ENCODE data around the gene UBE2S. TPM values are rescaled to one million over a fixed set of nuclear protein-coding genes. Genes with fewer than 3 reads are reported as not detected.

Gene UBE2S
- total RNA-seq, 2 experiments from 2014 or later, result 50.9 to 62.9 TPM

DNA sequence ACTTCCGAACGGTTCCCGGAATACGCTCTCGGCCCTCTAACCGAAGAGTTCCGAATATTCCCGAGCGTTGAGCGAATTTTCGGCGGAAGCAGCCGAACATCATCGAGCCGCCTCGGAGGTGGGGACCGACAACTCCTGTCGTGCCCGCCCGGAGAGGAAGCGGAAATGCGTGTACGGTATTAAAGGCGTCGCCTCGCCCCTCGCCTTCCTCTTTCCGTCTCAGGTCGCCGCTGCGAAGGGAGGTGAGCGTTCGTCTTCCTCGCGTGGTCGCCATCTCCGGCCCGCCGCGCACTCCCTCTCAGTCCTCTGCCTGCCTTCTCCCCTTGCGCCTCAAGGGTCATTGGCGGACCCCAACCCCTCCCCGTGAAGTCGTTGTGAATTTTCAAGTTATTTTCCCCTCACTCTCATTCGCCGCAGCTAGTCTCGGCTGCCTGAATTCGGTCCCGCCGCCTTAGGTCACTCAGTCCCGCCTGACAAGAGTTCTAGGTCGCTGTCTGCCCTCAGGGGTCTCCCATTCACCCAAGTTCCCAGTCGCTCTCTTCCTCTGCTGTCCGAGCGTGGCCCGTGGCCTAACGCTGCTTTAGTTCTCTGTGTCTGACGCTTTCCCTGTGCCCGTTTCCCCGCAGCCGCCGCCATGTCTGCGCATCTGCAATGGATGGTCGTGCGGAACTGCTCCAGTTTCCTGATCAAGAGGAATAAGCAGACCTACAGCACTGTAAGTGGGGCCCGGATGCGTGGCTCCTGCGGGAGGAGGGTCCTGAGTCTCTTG lies 21.7 kb downstream of the UBE2S start, which contains the start of gene RPL28:
RPL28 (plus strand) TSS at position 209 of the 769 bp plus-strand sequence; CDS start at position 635, 426 bp downstream.
- peaks cover 82% of the 10 kb centered on the region for H3K4me1 Mint-ChIP-seq (ENCODE audit: low read depth)
- TF ChIP-seq, protein P1, sequence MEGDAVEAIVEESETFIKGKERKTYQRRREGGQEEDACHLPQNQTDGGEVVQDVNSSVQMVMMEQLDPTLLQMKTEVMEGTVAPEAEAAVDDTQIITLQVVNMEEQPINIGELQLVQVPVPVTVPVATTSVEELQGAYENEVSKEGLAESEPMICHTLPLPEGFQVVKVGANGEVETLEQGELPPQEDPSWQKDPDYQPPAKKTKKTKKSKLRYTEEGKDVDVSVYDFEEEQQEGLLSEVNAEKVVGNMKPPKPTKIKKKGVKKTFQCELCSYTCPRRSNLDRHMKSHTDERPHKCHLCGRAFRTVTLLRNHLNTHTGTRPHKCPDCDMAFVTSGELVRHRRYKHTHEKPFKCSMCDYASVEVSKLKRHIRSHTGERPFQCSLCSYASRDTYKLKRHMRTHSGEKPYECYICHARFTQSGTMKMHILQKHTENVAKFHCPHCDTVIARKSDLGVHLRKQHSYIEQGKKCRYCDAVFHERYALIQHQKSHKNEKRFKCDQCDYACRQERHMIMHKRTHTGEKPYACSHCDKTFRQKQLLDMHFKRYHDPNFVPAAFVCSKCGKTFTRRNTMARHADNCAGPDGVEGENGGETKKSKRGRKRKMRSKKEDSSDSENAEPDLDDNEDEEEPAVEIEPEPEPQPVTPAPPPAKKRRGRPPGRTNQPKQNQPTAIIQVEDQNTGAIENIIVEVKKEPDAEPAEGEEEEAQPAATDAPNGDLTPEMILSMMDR (IDR thresholded peaks at IDR 0.05), result no peak
- peaks cover 42% of the 10 kb centered on the region for H3K36me3 ChIP-seq (ENCODE audit: insufficient read depth, low read length)
- peak within 1 kb of the TSS; percentile 97 for H3K27ac Mint-ChIP-seq
- POLR2A ChIA-PET, result interaction anchor here (1.6 to 5.4 kb wide), 5 partner anchors 14 to 126 kb away, joined by 4 to 45 read pairs (median 10); partner anchors contain the start of genes KMT5C, PPP6R1 and UBE2S
- intact Hi-C loops (cut with DNase I, micrococcal nuclease), result loop anchor here (1.0 to 5.0 kb wide), 7 partner anchors 20 to 256 kb away; partner anchors contain the start of genes KMT5C (in 2 of the 2), COX6B2 (in 1 of the 2), ISOC2 (in 1 of the 2) and PPP6R1 (in 1 of the 2)
- no peaks in the 10 kb centered on the region for H3K9me3 ChIP-seq (ENCODE audit: control insufficient read depth in 1 of 2, insufficient read depth in 1 of 2, low read length in 2 of 2)
- H3K27me3 Mint-ChIP-seq, result no peaks in the 10 kb centered on the region
- H3K27me3 ChIP-seq (ENCODE audit: control insufficient read depth in 1 of 2, insufficient read depth in 2 of 2, low read length in 2 of 2), result no peaks in the 10 kb centered on the region
- peaks cover 73% of the 10 kb centered on the region for H3K4me1 ChIP-seq (ENCODE audit: insufficient read depth, low read length)
- H3K27ac ChIP-seq (ENCODE audit: low read depth in 1 of 2, low read length in 2 of 2), result peak within 1 kb of the TSS; percentile 72 to 96
- H3K4me3 Mint-ChIP-seq, result peak within 1 kb of the TSS; percentile 100
- no peaks in the 10 kb centered on the region for H3K9me3 Mint-ChIP-seq
- DNase-seq (peak; percentile 96 to 99 (median 98)), ATAC-seq (ENCODE audit: poor library complexity) (peak; percentile 78)
- peak within 1 kb of the TSS; percentile 99 for H3K4me3 ChIP-seq (ENCODE audit: low read length)
- H3K36me3 Mint-ChIP-seq (ENCODE audit: low read depth), result peaks cover 57% of the 10 kb centered on the region
- CTCF ChIA-PET, result no interaction called here

DNA sequence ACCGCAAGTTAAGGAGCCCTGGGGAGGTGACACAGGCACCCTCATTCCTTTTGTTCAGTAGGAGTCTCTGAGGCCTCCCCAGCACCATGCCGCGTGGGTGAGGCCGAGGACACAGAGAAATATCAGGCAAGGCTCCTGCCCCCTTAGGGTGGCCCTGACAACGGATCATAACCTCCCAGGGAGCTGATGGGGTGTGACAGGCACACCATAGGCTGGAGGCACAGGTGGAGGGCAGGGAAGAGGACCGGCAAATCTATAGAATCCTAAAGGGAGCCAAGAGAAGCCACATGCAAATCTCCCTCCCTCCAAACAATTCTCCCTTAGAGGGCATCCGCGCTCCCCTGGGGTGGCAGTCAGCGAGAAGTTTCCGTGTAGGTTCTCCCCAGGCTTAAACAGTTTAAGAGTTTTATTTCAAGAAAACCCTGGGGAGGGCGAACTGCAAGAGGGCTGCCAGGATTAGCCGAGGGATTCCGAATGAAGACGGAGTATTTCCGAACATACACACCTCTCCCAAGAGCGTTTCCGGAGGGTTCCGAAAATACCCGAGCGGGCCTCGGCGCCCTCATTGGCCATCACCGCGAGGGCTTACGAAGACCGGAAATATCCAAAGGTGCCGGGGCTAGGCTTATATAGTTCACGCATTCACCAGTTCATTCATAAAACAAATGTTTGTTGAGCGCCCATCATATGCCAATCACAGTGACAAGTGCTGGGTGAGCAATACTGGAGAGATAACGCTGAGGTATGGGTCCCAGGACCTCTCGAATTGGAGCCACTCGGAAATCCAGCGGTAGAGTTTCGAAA lies 22.5 kb downstream of the UBE2S start:
- TF ChIP-seq, protein P1 (IDR thresholded peaks at IDR 0.05), result no peak
- peak overlapping the region; percentile 97 for H3K27ac Mint-ChIP-seq
- Histone ChIP-seq H3K27ac (ENCODE audit: low read depth in 1 of 2, low read length in 2 of 2) (peak overlapping the region; percentile 72 to 96), H3K4me3 (ENCODE audit: low read length) (peak overlapping the region; percentile 99), H3K4me1 (ENCODE audit: insufficient read depth, low read length) (peaks cover 67% of the 10 kb centered on the region), H3K36me3 (ENCODE audit: insufficient read depth, low read length) (peaks cover 35% of the 10 kb centered on the region), H3K9me3 (ENCODE audit: control insufficient read depth in 1 of 2, insufficient read depth in 1 of 2, low read length in 2 of 2) (no peaks in the 10 kb centered on the region), H3K27me3 (ENCODE audit: control insufficient read depth in 1 of 2, insufficient read depth in 2 of 2, low read length in 2 of 2) (no peaks in the 10 kb centered on the region)
- H3K4me3 Mint-ChIP-seq, result peak overlapping the region; percentile 100
- peaks cover 50% of the 10 kb centered on the region for H3K36me3 Mint-ChIP-seq (ENCODE audit: low read depth)
- ATAC-seq (ENCODE audit: poor library complexity) (peak; percentile 78), DNase-seq (peak; percentile 91 to 98 (median 96))
- POLR2A ChIA-PET, result interaction anchor here (0.8 to 5.4 kb wide), 14 partner anchors 15 to 269 kb away, joined by 3 to 45 read pairs (median 7); partner anchors contain the start of genes HSPBP1, KMT5C, PPP6R1 and SYT5
- CTCF ChIA-PET, result interaction anchor here (1.3 to 2.7 kb wide), 6 partner anchors 46 to 131 kb away, joined by 4 to 31 read pairs (median 7); partner anchors contain the start of genes HSPBP1 and KMT5C
- H3K9me3 Mint-ChIP-seq, result no peaks in the 10 kb centered on the region
- H3K27me3 Mint-ChIP-seq, result no peaks in the 10 kb centered on the region
- H3K4me1 Mint-ChIP-seq (ENCODE audit: low read depth), result peaks cover 76% of the 10 kb centered on the region
- intact Hi-C loops (cut with DNase I, micrococcal nuclease), result loop anchor here (1.0 to 5.0 kb wide), 6 partner anchors 24 to 257 kb away; partner anchors contain the start of genes KMT5C (in 2 of the 2), COX6B2 (in 1 of the 2), PPP6R1 (in 1 of the 2) and ZNF580 (in 1 of the 2)

All from CD4-positive, alpha-beta T cell (primary cell).